GM19324 (cell line): Measurements from ENCODE around the gene NELL2.

ENCODE experiments used
- ATAC-seq: cut with Tn5 transposase; IDR thresholded peaks from one replicate; pipeline ENCODE4 v1.9.1; 2021; ENCODE audit warnings: mild to moderate bottlenecking, moderate library complexity; ENCODE audit not compliant: unreplicated experiment, low FRiP score

The NELL2 gene

DNA sequence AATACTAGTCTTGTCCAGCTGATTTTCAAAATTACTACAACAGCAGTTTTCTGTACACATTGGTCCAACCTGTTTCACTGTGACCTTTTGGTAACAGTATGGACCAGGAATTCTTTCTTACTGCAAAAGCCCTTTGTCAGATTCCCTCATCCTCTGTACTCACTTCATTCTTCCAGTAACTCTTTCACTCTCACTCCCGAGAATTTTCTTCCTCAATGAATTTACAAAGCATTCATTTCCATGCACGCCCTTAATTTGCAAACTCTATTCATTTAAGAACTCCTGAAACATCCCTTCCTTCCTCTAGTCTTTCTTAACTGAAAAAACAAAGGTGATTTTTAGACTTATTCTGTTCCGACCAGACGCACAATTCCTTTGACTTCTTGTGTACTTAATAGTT, 238.2 kb downstream of the NELL2 start:
- ATAC-seq: no peak

DNA sequence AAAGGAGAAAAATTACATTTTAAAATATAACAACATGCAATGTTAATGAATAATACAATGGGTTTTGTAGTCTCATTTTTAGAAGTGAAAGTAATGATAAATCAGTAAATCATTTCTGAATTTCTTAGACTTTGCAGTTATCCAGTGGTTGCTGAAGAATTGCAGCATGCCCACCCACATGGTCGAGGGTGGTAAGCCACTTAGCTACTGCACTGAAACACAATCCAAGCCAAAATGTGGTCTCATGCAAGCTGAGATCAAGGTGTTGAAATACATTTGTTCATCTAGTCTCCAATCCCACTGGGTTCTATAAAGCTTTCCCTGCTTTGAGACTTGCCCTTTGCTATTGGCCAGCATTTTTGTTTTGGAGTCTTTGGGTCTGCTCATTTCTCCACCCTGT, 247.9 kb downstream of the NELL2 start:
- ATAC-seq: no peak

DNA sequence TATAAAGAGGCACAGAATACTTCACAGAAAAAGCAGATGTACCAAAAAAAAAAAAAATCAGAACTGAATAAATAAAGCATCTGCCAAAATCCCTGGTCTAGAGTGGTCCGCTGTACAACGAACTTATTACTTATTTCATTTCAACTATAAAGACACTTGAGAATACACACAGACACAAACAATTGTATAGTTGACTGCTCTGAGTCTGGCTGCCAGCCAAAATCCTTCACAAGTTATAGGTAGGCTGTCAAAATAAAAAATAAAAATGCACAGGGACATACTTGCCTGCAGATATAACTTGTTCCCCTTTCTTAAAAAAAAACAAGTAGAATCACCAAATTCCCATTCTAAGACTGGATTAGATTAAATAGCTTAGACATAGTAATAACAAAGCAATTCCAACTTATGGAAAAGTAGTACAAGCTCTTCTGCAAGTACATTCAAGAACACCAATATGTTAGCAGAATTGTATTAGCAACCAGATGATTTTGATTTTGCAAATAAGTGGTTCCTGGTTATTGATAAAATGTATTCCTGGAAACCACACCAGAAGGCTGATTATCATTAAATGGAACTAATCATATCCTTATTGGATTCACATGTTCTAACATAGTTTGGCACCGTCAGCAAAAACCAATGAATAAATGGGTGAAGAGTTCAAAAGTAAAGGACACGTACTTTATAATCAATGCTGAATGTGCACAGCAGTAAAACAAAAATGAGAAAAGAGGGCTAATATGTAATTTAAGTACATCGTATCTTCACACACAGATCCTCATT, 248.5 kb downstream of the NELL2 start:
- ATAC-seq: no peak

DNA sequence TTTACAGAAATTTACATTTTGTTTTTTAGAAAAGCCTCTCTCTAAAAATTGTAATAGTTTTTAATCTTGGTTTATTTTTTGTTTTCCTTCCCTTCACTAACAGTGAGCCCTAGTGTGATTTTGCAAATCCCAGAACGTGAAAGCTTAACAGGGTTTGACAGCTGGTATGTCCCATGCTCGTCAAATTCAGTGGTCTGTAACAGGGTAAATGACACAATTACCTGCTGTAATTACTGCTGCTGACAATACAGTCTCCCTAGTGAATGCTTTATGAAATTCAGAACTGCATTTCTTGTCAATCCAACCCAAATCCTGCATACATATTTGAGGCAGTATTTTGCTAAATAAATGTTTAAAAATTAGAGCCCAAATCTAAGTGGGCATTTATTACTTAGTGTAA, 249.2 kb downstream of the NELL2 start:
- no peak for ATAC-seq

DNA sequence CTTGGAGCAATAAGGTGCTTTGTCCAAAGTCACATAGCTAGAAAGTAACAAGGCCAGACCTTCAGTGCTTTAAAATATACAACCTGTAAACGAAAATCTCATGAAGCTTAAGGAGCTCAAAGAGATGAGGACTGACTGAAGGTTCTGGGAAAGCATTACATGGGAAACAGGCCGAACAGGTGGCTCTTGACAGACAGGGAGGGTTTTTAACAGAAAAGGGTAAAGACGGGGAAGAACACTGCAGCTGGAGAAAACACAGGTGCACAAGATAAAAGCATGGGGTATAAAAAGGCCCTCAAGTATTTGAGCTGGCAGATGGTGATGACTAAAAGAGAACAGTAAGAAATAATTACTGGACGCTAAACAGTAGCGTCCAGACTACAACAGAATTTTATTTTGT, 257.2 kb downstream of the NELL2 start:
- no peak for ATAC-seq

DNA sequence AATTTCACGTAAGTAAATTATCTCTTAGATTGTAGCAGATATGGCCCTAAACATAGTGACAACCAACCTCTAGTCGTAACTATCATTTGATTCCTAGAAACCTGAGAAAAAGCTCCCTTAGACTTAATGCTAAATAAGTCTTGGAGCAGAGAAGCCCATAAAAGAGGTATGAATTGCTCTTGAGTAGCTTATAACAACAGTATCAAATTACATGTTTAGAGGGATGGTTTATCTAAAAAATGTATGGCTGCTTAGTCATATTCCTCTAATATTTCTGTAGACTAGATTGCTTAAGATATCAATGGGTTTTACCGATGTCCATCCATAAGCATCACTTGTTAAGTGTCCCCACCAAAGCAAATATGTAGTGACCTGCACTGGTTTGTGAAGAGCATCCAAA, 259.7 kb downstream of the NELL2 start:
- no peak for ATAC-seq

DNA sequence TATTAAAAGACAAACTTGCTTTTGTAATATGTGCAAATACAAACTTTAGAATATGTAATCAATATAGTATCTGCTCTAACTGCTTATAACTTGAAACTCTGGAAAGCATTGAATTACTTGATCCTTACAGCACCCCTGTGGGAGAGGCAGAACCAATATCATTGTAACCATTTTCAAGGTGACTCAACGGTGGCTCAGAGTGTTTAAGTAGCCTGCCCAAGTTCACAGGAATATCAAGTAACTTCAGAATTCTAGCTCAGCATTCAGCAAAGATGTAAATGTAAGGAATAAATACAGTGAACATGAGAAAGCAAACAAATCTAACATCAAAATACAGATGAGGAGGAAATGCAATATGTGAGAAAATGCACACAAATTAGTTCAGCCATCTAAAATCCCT, 264.6 kb downstream of the NELL2 start:
- ATAC-seq: no peak

DNA sequence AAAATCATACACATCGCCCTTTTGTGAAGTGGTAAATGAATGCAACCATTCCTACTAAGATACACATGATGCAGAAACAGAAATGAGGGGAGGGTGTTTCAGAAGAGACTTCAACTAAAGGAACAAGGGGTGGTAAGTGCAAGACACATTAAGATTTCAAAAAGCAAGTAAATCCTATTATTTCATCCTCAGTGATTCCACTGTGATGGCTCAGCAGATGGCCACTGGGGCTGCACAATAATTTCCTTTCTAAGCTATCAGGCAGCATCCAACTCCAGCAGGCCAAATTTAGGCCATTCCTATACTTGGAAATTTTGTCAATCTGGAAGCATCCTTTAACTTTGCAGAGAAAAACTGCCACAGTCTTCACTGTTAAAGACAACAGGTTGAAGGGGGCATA, 272.4 kb downstream of the NELL2 start:
- ATAC-seq: no peak

DNA sequence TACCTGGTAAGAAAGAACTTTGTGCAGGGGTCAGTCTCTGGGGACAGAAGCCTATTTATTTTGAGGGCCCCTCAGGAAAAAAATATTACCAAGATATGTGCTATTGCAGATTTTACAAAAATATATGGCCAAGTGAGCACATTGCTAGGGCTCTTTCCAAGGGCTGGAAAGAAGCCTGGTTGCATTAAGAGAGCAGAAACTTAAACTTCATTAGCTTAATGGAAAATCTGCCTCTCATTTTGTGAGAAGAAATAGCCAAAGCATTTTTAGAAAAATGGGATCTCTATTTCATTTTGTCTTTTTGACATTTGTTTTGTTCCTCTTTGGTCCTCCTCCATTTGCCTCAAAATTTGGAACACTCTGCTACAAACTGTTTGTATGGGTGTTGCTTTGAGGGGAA, 283.5 kb downstream of the NELL2 start:
- no peak for ATAC-seq

DNA sequence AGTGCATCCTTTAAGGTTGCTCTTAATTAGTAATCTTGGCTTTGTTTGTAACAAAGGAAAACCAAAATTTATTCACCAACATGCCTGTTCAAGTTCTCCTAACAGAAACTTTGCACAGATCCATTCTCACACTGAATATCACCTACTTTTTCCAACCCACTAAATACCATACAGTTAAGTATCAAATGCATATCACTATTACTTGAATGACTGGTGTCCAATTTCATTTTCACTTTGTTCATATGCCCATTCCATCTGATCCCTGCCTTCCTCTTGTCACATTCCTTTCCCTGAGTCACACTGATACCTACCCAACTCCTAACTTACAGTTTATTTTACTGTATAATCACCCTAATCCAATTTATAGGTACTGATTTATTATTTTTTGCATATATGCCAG, 286.4 kb downstream of the NELL2 start:
- no peak for ATAC-seq

DNA sequence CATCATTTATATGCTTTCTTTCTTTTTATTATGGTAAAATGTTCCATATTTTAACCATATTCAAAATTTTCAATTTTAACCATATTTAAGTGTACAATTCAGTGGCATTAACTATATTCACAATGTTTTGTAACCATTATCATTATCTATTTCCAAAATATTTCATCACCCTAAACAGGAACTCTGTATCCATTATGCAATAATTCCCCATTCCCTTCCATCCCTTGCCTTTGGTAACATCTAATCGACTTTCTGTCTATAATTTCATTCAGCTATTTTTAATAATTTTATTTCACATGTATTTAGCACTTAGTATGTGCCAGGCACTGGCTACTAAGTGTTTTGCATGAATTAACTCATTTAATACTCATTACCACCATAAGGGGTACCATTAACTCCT, 287.5 kb downstream of the NELL2 start:
- ATAC-seq: no peak

DNA sequence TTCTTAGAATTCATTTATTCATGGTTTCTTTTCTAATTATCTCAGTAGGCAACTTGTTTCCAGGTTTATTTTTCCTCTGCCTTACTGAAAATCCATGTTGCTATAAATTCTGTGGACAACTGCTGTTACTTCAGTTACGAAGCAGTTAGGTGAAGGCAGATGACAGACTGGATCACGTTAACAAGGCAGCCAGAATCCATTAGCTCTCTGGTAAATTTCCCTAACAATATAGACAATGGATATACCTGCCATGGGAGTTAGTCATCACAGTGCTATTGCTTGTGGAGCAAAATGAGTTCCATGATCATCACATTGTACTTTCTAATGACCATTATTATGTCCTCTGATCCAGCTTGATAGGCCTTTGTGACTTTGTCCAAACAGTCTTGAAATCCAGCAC, 291.5 kb downstream of the NELL2 start:
- no peak for ATAC-seq

DNA sequence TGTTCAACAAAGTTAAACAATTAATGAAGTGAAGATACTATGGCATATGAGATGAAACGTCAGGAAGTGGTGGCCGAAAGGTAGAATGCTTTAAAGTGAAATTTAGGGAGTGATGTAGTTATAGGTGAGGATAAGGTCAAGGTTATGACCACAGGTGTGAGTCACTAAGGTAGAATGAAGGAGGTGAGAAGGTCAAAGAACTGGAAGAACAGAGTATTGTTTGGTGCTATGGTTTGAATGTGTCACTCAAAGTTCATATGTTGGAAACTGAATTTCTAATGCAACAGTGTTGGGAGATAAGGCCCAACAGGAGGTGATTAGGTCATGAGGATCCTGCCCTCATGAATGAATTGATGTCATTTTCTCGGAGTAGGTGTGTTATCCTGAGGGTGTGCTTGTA, 293.6 kb downstream of the NELL2 start:
- no peak for ATAC-seq

DNA sequence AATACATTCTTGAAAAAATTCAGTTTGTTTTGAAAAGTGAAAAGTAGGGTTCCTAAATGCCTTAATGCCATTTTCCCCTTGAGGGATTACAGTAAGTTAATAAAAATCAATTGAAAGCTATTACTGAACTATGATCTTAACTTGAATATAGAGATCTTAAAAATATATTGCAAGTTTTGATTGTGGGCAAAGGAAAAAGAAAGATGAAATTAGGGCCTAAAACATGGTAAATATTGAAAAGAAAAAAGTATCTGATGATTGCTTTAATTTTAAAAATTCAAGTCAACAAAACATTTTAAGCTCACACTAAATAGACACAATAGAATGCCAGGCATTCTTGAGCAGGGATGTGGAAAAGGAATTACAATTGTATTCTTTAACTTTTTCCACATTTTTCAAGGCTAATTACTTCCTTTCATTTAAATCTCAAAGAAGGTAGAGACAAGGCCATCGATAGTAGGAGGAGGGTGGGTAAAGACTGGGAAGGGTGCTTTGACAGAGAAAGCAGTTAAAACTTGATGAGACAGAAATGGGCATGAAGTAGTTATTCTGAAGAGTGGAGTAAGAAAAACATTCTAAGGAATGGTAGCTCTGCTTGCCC, 294.4 kb downstream of the NELL2 start:
- no peak for ATAC-seq

DNA sequence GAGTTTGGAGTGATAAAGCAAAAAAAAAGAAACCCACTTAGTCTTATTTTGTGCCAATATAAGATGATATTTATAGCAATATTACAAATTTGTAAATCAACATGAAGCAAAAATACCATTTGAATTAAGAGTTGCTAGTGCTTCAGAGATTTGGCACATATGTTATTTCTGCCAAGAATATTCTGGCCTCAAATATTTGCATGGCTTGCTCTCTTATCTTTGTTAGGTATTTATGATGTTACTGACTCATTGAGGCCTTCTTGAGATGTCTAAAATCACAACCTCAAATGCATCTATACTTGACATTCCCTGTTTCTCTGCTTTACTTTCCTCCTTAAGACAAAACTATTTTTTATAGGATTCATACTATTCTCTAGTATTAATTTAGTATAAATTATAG, 301.5 kb downstream of the NELL2 start:
- no peak for ATAC-seq

DNA sequence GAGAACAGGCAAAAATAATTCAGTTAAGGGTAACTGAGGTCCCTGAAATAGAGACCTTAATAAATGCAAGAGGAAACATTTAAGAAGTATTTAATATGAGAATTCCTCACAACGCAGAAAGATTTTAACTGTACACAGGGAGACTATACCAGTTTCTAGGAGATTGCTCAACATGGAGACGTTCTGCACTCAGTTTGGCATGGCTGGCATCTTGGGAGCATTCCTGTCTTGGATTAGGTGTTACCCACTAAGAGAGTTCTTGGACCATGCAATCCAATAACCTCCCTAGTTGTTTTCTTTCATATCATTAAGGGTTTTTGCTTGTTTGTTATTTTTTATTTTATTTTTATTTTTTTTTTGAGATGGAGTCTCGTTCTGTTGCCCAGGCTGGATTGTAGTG, 302.4 kb downstream of the NELL2 start:
- ATAC-seq: no peak

DNA sequence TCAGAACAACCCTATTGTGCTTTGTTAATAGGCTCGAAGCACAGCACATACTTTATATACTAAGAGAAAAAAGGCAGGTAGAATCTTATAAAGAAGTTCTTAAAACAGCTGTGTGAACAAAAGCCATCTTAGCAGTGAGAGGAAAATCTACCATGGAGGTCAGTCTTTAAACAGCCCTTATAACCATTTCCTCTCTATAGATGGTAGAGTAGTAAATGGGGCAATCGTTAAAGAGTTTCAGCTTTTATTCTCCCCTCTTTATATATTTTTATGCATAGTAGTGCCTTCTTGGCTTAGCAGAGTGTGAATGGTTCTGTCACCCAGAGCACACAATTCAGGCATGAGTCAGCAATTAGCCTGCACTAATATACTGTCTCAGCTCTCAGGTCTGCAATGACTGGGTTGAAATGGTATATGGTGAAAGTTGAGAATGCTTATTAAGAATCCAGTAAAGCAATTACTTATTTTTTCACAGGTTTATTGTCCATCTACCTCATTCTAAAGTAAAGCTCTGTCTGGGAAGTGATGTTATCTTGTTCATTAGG, 305.0 kb downstream of the NELL2 start:
- no peak for ATAC-seq

DNA sequence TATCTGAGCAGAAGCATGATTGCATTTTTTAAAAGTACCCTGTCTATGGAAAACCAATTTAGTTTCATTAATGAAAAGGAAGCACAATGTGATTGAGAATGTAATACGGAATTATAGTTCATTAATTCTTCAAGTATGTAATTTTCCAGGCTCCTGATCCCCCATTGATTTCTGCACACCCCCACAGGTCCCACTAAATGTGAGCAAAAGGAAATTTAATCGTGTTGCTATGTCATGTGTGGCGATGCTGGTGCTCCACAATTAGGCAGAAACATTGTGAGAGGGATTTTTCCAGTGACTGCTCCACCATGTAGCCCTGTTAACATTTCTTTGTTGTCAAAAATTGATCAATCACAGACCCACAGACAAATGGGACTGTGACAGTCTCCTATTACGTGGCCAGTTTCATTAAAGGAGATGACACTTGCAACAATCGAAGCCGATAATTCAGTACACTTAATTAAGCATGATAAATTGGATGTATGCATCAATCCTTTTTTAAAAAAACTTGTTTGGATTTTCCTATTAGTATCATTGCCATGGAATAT, 306.0 kb downstream of the NELL2 start:
- ATAC-seq: no peak

DNA sequence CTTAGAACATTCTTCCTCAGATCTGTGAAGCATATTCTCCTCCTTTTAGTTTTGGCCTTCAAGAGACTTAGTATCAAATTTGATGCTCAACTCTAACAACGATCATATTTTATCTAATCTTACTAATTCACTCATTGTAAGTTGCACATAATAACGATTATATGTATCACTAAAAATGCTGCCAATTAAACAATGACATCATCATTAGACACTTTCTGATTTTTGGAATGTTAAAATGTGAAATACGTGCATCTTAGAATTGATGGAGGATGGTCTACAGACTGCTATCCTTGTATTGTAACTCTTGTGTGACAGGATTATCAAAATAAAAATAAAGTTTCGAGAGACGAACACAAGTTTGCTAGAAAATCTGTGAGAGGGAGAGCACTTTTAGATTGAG, 311.0 kb downstream of the NELL2 start:
- ATAC-seq: no peak

DNA sequence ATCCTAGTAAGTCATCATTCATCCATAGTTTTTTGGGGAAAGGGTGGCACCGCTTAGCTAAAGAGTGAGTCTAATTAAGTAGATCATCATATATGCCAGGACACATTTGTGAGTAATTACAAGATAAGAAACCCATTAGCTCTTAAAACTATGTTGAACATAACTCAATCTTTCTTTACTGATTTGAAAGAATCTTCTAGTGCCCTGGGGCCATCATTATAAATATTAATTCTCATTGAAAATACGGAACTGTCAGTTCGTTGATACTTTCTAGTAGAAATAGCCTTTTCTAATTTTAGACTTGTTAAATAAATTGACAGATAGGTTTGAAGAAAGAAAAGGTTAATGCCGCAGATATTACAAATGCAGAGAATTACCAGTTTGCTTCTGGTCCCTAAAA, 312.6 kb downstream of the NELL2 start:
- ATAC-seq: no peak

DNA sequence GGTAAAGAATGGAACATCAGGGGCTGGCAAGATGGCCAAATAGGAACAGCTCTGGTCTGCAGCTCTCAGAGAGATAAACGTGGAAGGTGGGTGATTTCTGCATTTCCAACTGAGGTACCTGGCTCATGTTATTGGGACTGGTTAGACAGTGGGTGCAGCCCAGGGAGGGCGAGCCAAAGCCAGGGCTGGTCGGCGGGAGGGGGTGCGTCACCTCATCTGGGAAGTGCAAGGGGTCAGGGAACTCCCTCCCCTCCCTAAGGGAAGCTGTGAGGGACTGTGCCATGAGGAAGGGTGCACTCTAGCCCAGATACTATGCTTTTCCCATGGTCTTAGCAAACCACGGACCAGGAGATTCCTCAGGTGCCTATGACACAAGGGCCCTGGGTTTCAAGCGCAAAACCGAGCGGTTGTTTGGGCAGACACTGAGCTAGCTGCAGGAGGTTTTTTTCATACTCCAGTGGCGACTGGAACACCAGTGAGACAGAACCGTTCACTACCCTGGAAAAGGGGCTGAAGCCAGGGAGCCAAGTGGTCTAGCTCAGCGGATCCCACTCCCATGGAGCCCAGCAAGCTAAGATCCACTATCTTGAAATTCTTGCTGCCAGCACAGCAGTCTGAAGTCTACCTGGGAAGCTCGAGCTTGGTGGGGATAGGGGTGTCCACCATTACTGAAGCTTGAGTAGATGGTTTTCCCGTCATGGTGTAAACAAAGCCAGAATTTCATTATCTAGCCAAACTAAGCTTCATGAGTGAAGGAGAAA, 317.6 kb downstream of the NELL2 start:
- no peak for ATAC-seq
